Ovary (tissue), 3 donors: Measurements from ENCODE around the gene RAB37.

Experiments
- CTCF ChIP-seq, 3 donors: fragments of 450-650 bp in 2 of 3; fragments of 200-600 bp in 1 of 3; IDR thresholded peaks; one replicate each; pipeline versions ENCODE4 v1.5.1 to v1.8.0; 2016 to 2022; ENCODE audit warnings: antibody characterized with exemption in 3 of 3, mild to moderate bottlenecking in 1 of 3
- EP300 ChIP-seq: sonication (generic); formaldehyde crosslinking; IDR thresholded peaks from one replicate; pipeline ENCODE4 v1.6.1; 2017; ENCODE audit warnings: antibody characterized with exemption
- POLR2A ChIP-seq: fragments of 450-650 bp; IDR thresholded peaks from one replicate; pipeline ENCODE4 v1.6.1; 2017; ENCODE audit warnings: antibody characterized with exemption, mild to moderate bottlenecking, moderate library complexity
- donor health status: DM: no; HTN: no; CAD: no.

DNA sequence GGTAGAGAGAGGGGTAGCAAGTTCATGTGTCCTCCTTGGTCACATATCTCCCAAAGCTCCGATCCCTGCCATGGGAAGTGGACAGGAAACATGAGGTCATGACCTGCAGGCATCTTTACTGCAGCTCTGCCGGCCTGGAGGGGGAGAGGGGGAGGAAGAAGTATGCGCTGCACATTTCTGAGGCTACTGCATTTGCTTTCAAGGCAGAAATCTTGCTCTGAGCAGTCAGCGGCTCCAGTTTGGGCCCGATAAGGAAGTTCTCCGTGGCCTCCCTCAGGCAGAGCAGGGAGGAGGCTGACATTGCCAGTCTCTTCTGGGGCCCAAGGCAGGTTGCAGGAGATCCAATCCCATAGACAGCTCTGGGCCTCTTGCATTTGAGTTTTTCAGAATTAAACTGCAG is 9.9 kb downstream of the RAB37 start:
- TF ChIP-seq CTCF (IDR thresholded peaks at IDR 0.05) (no peak), EP300 (no peak), POLR2A (no peak)
